Dermis microvascular lymphatic vessel endothelial cell (primary cell): ENCODE measurements around the gene RGS7. TPM values are rescaled to one million over a fixed set of nuclear protein-coding genes. Genes with fewer than 3 reads are reported as not detected.
"Not testable (repeated sequence)": the region's sequence is repeated elsewhere in the genome, so short reads cannot be mapped to it uniquely, and the experiment has no call there.

Experiments
- DNase-seq, 2 donors: peaks; one replicate each; pipeline versions ENCODE4 v3.0.0 to v3.0.0-alpha.2; 2010; ENCODE audit warnings: low read depth in 2 of 2
- total RNA-seq: library from RNA; depleted of rRNA; stranded (reverse); fragments of >200 nt; gene quantifications from 2 replicates; pipeline ENCODE4 v1.2.1, GENCODE V29; 2014

RGS7 gene
- total RNA-seq, 1 donor from 2014 or later: under 0.01 TPM

- DNase-seq: no peak
These were observed 25.0 kb downstream of the RGS7 start for GRCh38 chr1:241332037-241332409.

GRCh38 chr1:241331328-241332036, 25.5 kb downstream of the RGS7 start:
- DNase-seq: no peak

GRCh38 chr1:241330619-241331327, 26.2 kb downstream of the RGS7 start:
- no peak for DNase-seq

- no peak for DNase-seq
These were observed 31.5 kb downstream of the RGS7 start for GRCh38 chr1:241325456-241325855.

GRCh38 chr1:241323514-241324195, 33.4 kb downstream of the RGS7 start:
- peak; percentile 25 to 56 for DNase-seq

- no peak for DNase-seq
These were observed 39.3 kb downstream of the RGS7 start for GRCh38 chr1:241317676-241318075.

GRCh38 chr1:241316372-241316771, 40.6 kb downstream of the RGS7 start:
- DNase-seq: no peak

- DNase-seq: peak; percentile 2 to 34
These were observed 45.8 kb downstream of the RGS7 start for GRCh38 chr1:241311056-241311746.

- peak; percentile 3 to 40 for DNase-seq
These were observed 46.6 kb downstream of the RGS7 start for GRCh38 chr1:241310451-241310850.

GRCh38 chr1:241309651-241310050, 47.4 kb downstream of the RGS7 start:
- DNase-seq: no peak

- no peak for DNase-seq
These were observed 48.5 kb downstream of the RGS7 start for GRCh38 chr1:241308471-241308870.

- no peak for DNase-seq
These were observed 49.0 kb downstream of the RGS7 start for GRCh38 chr1:241308011-241308410.

GRCh38 chr1:241306125-241306790, 50.7 kb downstream of the RGS7 start:
- no peak for DNase-seq

- not testable (repeated sequence) for DNase-seq
These were observed 55.0 kb downstream of the RGS7 start for GRCh38 chr1:241302024-241302423.

GRCh38 chr1:241299347-241299746, 57.7 kb downstream of the RGS7 start:
- no peak for DNase-seq

GRCh38 chr1:241292973-241293372, 64.0 kb downstream of the RGS7 start:
- peak in 1 of 2 donors; percentile 3 for DNase-seq

GRCh38 chr1:241291548-241291947, 65.5 kb downstream of the RGS7 start:
- not testable (repeated sequence) for DNase-seq

- no peak for DNase-seq
These were observed 70.5 kb downstream of the RGS7 start for GRCh38 chr1:241286486-241286885.

GRCh38 chr1:241276391-241276790, 80.6 kb downstream of the RGS7 start:
- peak in 1 of 2 donors; percentile 17 for DNase-seq

GRCh38 chr1:241275981-241276380, 81.0 kb downstream of the RGS7 start:
- DNase-seq: peak in 1 of 2 donors; percentile 51

GRCh38 chr1:241275226-241275625, 81.8 kb downstream of the RGS7 start:
- DNase-seq: peak in 1 of 2 donors; percentile 50
